Measurements from ENCODE around the gene FBH1. TPM values are rescaled to one million over a fixed set of nuclear protein-coding genes. Genes with fewer than 3 reads are reported as not detected.
"Not testable (repeated sequence)": the region's sequence is repeated elsewhere in the genome, so short reads cannot be mapped to it uniquely, and the experiment has no call there.

FBH1 gene
- total RNA-seq, 1 donor from 2014 or later, result 76.6 TPM

- DNase-seq (ENCODE audit: low spot score in 2 of 2, unreplicated experiment in 2 of 2), result peak in 1 of 2 experiments; percentile 60
- peak; percentile 87 for TF ChIP-seq CTCF (IDR thresholded peaks at IDR 0.05; ENCODE audit: unreplicated experiment)
Measured at GRCh38 chr10:5873515-5873995, 16.5 kb upstream of the FBH1 start.

DNA sequence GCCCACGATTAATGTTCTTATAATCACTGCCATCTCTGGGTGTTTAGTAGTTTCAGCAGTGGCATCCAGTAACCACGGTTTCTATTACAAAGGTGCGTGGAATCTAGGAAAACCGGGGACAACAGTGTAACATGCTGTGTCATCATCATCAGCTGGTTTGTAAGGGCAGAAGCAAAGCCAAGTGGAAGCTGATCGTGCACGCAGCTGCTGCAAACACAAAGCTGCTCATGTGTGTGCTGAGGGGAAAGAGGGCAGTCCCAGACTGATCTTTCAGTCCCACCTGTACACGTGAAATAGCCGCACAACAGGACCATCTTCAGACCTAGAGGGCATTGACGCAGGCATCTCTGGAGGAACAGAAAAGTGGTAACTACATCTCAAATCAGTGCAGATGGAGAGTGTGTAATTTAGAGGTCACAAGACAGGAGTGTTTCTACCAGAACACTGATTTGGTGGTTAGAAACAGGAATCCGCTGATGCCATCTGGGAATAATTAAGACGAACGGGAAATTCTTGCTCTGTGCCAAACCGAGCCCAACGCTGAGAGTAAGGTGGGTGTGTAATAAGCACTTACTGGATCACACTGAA, 13.8 kb upstream of the FBH1 start:
- Mint-ChIP-seq H3K27ac (peak overlapping the region; percentile 70), H3K9me3 (no peaks in the 10 kb centered on the region), H3K4me3 (no peak overlapping the region), H3K36me3 (peaks cover 26% of the 10 kb centered on the region), H3K27me3 (ENCODE audit: low read depth) (no peaks in the 10 kb centered on the region), H3K4me1 (peaks cover 14% of the 10 kb centered on the region)
- no peak for TF ChIP-seq CTCF (IDR thresholded peaks at IDR 0.05; ENCODE audit: unreplicated experiment)
- DNase-seq (ENCODE audit: low spot score in 2 of 2, unreplicated experiment in 2 of 2), result no peak

More at GRCh38 chr10:5873515-5873995, 16.5 kb upstream of the FBH1 start:
- Mint-ChIP-seq H3K36me3 (peaks cover 35% of the 10 kb centered on the region), H3K27me3 (ENCODE audit: low read depth) (no peaks in the 10 kb centered on the region), H3K4me1 (peaks cover 14% of the 10 kb centered on the region), H3K4me3 (no peak overlapping the region), H3K9me3 (peaks cover 8% of the 10 kb centered on the region), H3K27ac (no peak overlapping the region)

GRCh38 chr10:5877041-5877440, 13.0 kb upstream of the FBH1 start:
- not testable (repeated sequence) for H3K4me3 Mint-ChIP-seq; DNase-seq (ENCODE audit: low spot score in 2 of 2, unreplicated experiment in 2 of 2); H3K9me3 Mint-ChIP-seq; H3K27me3 Mint-ChIP-seq (ENCODE audit: low read depth); H3K4me1 Mint-ChIP-seq
- Mint-ChIP-seq H3K27ac (peak overlapping the region; percentile 12), H3K36me3 (peaks cover 22% of the 10 kb centered on the region)

- no peaks in the 10 kb centered on the region for H3K9me3 Mint-ChIP-seq
- DNase-seq (ENCODE audit: low spot score in 2 of 2, unreplicated experiment in 2 of 2), result no peak
- H3K27me3 Mint-ChIP-seq (ENCODE audit: low read depth), result no peaks in the 10 kb centered on the region
- peaks cover 8% of the 10 kb centered on the region for H3K4me1 Mint-ChIP-seq
- no peak overlapping the region for H3K27ac Mint-ChIP-seq
- H3K4me3 Mint-ChIP-seq, result no peak overlapping the region
- TF ChIP-seq CTCF (IDR thresholded peaks at IDR 0.05; ENCODE audit: unreplicated experiment), result no peak
- H3K36me3 Mint-ChIP-seq, result peaks cover 42% of the 10 kb centered on the region
Measured at GRCh38 chr10:5882961-5883360, 7.1 kb upstream of the FBH1 start.

DNA sequence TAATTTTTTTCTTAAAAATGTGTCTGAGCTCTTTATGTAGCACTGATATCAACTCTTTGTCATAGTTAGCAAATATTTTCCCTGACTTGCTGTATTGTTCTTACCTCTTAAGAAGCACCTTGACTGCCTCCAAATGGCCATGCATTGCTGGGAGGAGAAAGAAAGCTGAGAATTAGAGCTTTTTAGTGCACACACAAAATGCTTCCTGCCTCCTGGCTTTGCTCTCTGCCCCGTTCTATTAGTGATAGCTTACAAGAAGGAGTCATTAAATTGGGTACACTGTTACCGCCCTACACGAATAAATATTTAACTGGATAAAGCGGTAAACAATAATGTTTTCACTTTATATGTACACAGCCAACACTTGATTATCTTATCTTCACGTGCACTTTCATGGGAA, 4.4 kb upstream of the FBH1 start:
- Mint-ChIP-seq H3K4me1 (peaks cover 18% of the 10 kb centered on the region), H3K36me3 (peaks cover 33% of the 10 kb centered on the region), H3K9me3 (no peaks in the 10 kb centered on the region), H3K4me3 (no peak overlapping the region), H3K27me3 (ENCODE audit: low read depth) (no peaks in the 10 kb centered on the region), H3K27ac (no peak overlapping the region)
- TF ChIP-seq CTCF (IDR thresholded peaks at IDR 0.05; ENCODE audit: unreplicated experiment), result no peak
- DNase-seq (ENCODE audit: low spot score in 2 of 2, unreplicated experiment in 2 of 2), result no peak

- no peak for TF ChIP-seq CTCF (IDR thresholded peaks at IDR 0.05; ENCODE audit: unreplicated experiment)
- Mint-ChIP-seq H3K4me3 (peak overlapping the region; percentile 13), H3K36me3 (peaks cover 31% of the 10 kb centered on the region), H3K9me3 (no peaks in the 10 kb centered on the region), H3K27ac (no peak overlapping the region), H3K4me1 (peaks cover 29% of the 10 kb centered on the region), H3K27me3 (ENCODE audit: low read depth) (no peaks in the 10 kb centered on the region)
- DNase-seq (ENCODE audit: low spot score in 2 of 2, unreplicated experiment in 2 of 2), result no peak
Measured at GRCh38 chr10:5887029-5887428, 3.0 kb upstream of the FBH1 start.

Measured in mesothelial cell of epicardium (in vitro differentiated cells).